DOHH2 (cell line): ENCODE data around the gene MYO1D.

ENCODE experiments used
- CTCF ChIP-seq: fragments of 200-600 bp; sonication (generic); IDR thresholded peaks from one replicate; pipeline ENCODE4 v1.5.1; 2014; ENCODE audit warnings: antibody characterized with exemption, mild to moderate bottlenecking, low read depth, low read length; ENCODE audit not compliant: poor library complexity, severe bottlenecking
- EZH2phosphoT487 ChIP-seq: fragments of 200-600 bp; sonication (generic); IDR thresholded peaks from 2 replicates; pipeline ENCODE4 v1.6.1; 2017; ENCODE audit warnings: borderline replicate concordance, mild to moderate bottlenecking, antibody characterized with exemption, low read length, moderate library complexity, mixed read lengths

GRCh38 chr17:32854832-32855389 lies 22.0 kb downstream of the MYO1D start:
- TF ChIP-seq CTCF (no peak), EZH2phosphoT487 (no peak)
